ENCODE results near the gene BEND6. TPM values are rescaled to one million over a fixed set of nuclear protein-coding genes. Genes with fewer than 3 reads are reported as not detected.
A peak's percentile ranks its signal among the peaks of the same experiment; 100 is the strongest.

BEND6 gene
- polyA plus RNA-seq, 1 experiment = 15.4 TPM

- peak overlapping the region; percentile 73 for H3K4me3 ChIP-seq (ENCODE audit: low read depth, low read length)
- CTCF ChIA-PET = interaction anchor here (0.6 to 2.1 kb wide), 43 partner anchors 8 to 477 kb away, joined by 3 to 19 read pairs (median 4); partner anchors contain the start of genes KIAA1586 and PRIM2
- no peaks in the 10 kb centered on the region for H3K27me3 ChIP-seq (ENCODE audit: control insufficient read depth, insufficient read depth, low read length)
- peak overlapping the region; percentile 79 for H3K27ac ChIP-seq (ENCODE audit: low read depth, low read length)
- POLR2A ChIA-PET = interaction anchor here (0.6 to 1.4 kb wide), 3 partner anchors 16 to 217 kb away, joined by 3 to 4 read pairs (median 4); partner anchors contain the start of gene BAG2
- TF ChIP-seq, protein P1, sequence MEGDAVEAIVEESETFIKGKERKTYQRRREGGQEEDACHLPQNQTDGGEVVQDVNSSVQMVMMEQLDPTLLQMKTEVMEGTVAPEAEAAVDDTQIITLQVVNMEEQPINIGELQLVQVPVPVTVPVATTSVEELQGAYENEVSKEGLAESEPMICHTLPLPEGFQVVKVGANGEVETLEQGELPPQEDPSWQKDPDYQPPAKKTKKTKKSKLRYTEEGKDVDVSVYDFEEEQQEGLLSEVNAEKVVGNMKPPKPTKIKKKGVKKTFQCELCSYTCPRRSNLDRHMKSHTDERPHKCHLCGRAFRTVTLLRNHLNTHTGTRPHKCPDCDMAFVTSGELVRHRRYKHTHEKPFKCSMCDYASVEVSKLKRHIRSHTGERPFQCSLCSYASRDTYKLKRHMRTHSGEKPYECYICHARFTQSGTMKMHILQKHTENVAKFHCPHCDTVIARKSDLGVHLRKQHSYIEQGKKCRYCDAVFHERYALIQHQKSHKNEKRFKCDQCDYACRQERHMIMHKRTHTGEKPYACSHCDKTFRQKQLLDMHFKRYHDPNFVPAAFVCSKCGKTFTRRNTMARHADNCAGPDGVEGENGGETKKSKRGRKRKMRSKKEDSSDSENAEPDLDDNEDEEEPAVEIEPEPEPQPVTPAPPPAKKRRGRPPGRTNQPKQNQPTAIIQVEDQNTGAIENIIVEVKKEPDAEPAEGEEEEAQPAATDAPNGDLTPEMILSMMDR (IDR thresholded peaks at IDR 0.05; ENCODE audit: low read depth, low read length) = peak; percentile 87
- peak; percentile 79 for DNase-seq (ENCODE audit: low read depth, low spot score)
- no peaks in the 10 kb centered on the region; the same call in 1 of the 2 replicates for H3K9me3 ChIP-seq (ENCODE audit: control insufficient read depth, insufficient read depth, low read length)
Measured at GRCh38 chr6:56955171-56956155, 556 bp downstream of the BEND6 start.

DNA sequence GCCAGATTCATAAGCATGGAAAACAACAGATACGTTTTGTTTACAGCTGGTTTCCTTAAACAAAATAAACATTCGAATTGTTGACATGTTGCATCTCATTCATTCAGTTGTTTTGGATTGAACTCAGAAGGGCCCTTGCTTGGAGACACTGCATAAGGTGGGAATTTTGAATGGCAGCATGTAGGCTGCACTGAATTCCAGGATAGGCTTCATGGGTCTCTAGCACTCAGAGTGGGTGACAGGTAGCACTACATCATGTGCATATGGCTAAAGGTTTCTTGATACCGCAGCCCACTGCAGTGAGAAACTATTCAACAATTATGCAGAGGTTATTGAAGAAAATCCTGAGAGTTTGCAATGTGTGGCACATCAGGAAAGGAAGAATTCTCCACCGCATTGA, 1.6 kb downstream of the BEND6 start:
- TF ChIP-seq, protein P1 (IDR thresholded peaks at IDR 0.05; ENCODE audit: low read depth, low read length) = no peak
- ChIA-PET CTCF (interaction anchor here (0.6 to 2.1 kb wide), 4 partner anchors 44 to 65 kb away, joined by 3 to 9 read pairs (median 8); no protein-coding TSS in a partner anchor), POLR2A (no interaction called here)
- no peak overlapping the region for H3K27ac ChIP-seq (ENCODE audit: low read depth, low read length)
- H3K27me3 ChIP-seq (ENCODE audit: control insufficient read depth, insufficient read depth, low read length) = no peaks in the 10 kb centered on the region
- DNase-seq (ENCODE audit: low read depth, low spot score) = no peak
- no peaks in the 10 kb centered on the region; the same call in 1 of the 2 replicates for H3K9me3 ChIP-seq (ENCODE audit: control insufficient read depth, insufficient read depth, low read length)
- H3K4me3 ChIP-seq (ENCODE audit: low read depth, low read length) = peak overlapping the region; percentile 73; the same call in 1 of the 2 replicates

GRCh38 chr6:56957856-56958255, 2.9 kb downstream of the BEND6 start:
- Histone ChIP-seq H3K4me3 (ENCODE audit: low read depth, low read length) (no peak overlapping the region), H3K9me3 (ENCODE audit: control insufficient read depth, insufficient read depth, low read length) (no peaks in the 10 kb centered on the region; the same call in 1 of the 2 replicates), H3K27me3 (ENCODE audit: control insufficient read depth, insufficient read depth, low read length) (no peaks in the 10 kb centered on the region), H3K27ac (ENCODE audit: low read depth, low read length) (no peak overlapping the region)
- TF ChIP-seq, protein P1 (IDR thresholded peaks at IDR 0.05; ENCODE audit: low read depth, low read length) = no peak
- no peak for DNase-seq (ENCODE audit: low read depth, low spot score)
- CTCF ChIA-PET = interaction anchor here (0.6 to 2.0 kb wide), 3 partner anchors 10 to 74 kb away, joined by 3 to 9 read pairs (median 3); no protein-coding TSS in a partner anchor
- POLR2A ChIA-PET = no interaction called here

DNA sequence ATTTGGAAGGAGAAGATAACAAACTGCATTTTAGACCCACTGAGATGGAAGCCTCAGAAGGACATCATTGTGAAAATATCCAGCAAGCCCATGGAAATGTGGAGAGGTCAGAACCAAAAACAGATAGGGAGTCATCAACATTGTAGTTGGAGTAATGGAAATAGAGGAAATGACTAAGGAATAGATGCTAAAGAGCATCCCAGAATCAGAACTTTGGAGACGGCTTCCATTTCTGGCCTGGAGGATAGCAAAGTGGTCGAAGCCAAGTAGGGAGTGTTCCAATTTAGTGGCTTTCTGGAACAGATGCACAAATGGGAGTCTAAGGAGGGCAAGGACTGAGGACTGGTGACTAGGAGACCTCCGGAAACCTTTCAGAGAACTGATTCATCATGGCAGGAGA, 3.6 kb downstream of the BEND6 start:
- ChIA-PET POLR2A (no interaction called here), CTCF (interaction anchor here (1.0 to 2.4 kb wide), 3 partner anchors 56 to 107 kb away, joined by 3 to 10 read pairs (median 6); no protein-coding TSS in a partner anchor)
- TF ChIP-seq, protein P1 (IDR thresholded peaks at IDR 0.05; ENCODE audit: low read depth, low read length) = no peak
- no peaks in the 10 kb centered on the region; the same call in 1 of the 2 replicates for H3K9me3 ChIP-seq (ENCODE audit: control insufficient read depth, insufficient read depth, low read length)
- no peak for DNase-seq (ENCODE audit: low read depth, low spot score)
- H3K27ac ChIP-seq (ENCODE audit: low read depth, low read length) = no peak overlapping the region
- H3K27me3 ChIP-seq (ENCODE audit: control insufficient read depth, insufficient read depth, low read length) = no peaks in the 10 kb centered on the region
- H3K4me3 ChIP-seq (ENCODE audit: low read depth, low read length) = no peak overlapping the region
